OCI-LY1 (cell line): ENCODE data around the gene BIVM.

Experiments
- CTCF ChIP-seq: fragments of 200-600 bp; sonication (generic), shearing (Covaris generic); IDR thresholded peaks from 2 replicates; pipeline ENCODE4 v1.5.1; 2017; ENCODE audit warnings: mild to moderate bottlenecking, antibody characterized with exemption, low read length, moderate library complexity, mixed read lengths
- EZH2 ChIP-seq: fragments of 200-600 bp; sonication (generic), shearing (Covaris generic); IDR thresholded peaks from 2 replicates; pipeline ENCODE4 v1.8.0; 2017; ENCODE audit warnings: borderline replicate concordance, mixed run types, mild to moderate bottlenecking, antibody characterized with exemption, low read length, moderate library complexity, mixed read lengths

- no peak; the same call in 1 of the 2 replicates for TF ChIP-seq CTCF
- TF ChIP-seq EZH2 = no peak
Measured at GRCh38 chr13:102769679-102770078, 29.2 kb upstream of the BIVM start.
